GM21737 (cell line): ENCODE measurements around the gene WSCD2.

Experiments
- ATAC-seq: cut with Tn5 transposase; IDR thresholded peaks from one replicate; pipeline ENCODE4 v1.9.1; 2021; ENCODE audit warnings: mild to moderate bottlenecking, moderate library complexity; ENCODE audit not compliant: unreplicated experiment

The WSCD2 gene

GRCh38 chr12:108129017-108129812 lies at the start of gene WSCD2:
TSS of gene WSCD2 (plus strand) at chr12:108129288. CDS start at chr12:108195833, 66,545 bp downstream.
- no peak for ATAC-seq

- no peak for ATAC-seq
These were observed 49.4 kb upstream of the WSCD2 start for GRCh38 chr12:108079721-108080120.

GRCh38 chr12:108080363-108080762 lies 48.7 kb upstream of the WSCD2 start:
- no peak for ATAC-seq

GRCh38 chr12:108082485-108082884 lies 46.6 kb upstream of the WSCD2 start:
- ATAC-seq = no peak

GRCh38 chr12:108087900-108088299 lies 41.2 kb upstream of the WSCD2 start:
- ATAC-seq = no peak

GRCh38 chr12:108090107-108090899 lies 38.8 kb upstream of the WSCD2 start:
- ATAC-seq = no peak

- ATAC-seq = no peak
These were observed 38.0 kb upstream of the WSCD2 start for GRCh38 chr12:108090932-108091678.

GRCh38 chr12:108091679-108092051 lies 37.4 kb upstream of the WSCD2 start:
- ATAC-seq = no peak

- no peak for ATAC-seq
These were observed 35.9 kb upstream of the WSCD2 start for GRCh38 chr12:108093209-108093608.

GRCh38 chr12:108094056-108094649 lies 34.9 kb upstream of the WSCD2 start:
- ATAC-seq = no peak

- no peak for ATAC-seq
These were observed 31.8 kb upstream of the WSCD2 start for GRCh38 chr12:108097160-108097911.

- no peak for ATAC-seq
These were observed 30.7 kb upstream of the WSCD2 start for GRCh38 chr12:108098374-108098773.

- ATAC-seq = no peak
These were observed 30.0 kb upstream of the WSCD2 start for GRCh38 chr12:108099073-108099472.

- ATAC-seq = no peak
These were observed 29.2 kb upstream of the WSCD2 start for GRCh38 chr12:108099778-108100489.

GRCh38 chr12:108101605-108102175 lies 27.4 kb upstream of the WSCD2 start:
- no peak for ATAC-seq

- no peak for ATAC-seq
These were observed 26.7 kb upstream of the WSCD2 start for GRCh38 chr12:108102363-108102762.

GRCh38 chr12:108103087-108103486 lies 26.0 kb upstream of the WSCD2 start:
- no peak for ATAC-seq

- no peak for ATAC-seq
These were observed 25.6 kb upstream of the WSCD2 start for GRCh38 chr12:108103517-108103916.

GRCh38 chr12:108104657-108105056 lies 24.4 kb upstream of the WSCD2 start:
- ATAC-seq = no peak
